CD8-positive, alpha-beta memory T cell (primary cell): ENCODE results near the gene IGF1. TPM values are rescaled to one million over a fixed set of nuclear protein-coding genes. Genes with fewer than 3 reads are reported as not detected.

Experiments used
- CTCF ChIA-PET: fragments of 350-600 bp; sonication (Branson Sonifier 250); formaldehyde crosslinking; loops from one replicate; lab custom pipeline; 2021; ENCODE audit warnings: antibody characterized with exemption; lab: Charles Lee
- POLR2A ChIA-PET: fragments of 350-600 bp; sonication (Branson Sonifier 250); formaldehyde crosslinking; loops from one replicate; lab custom pipeline; 2021; ENCODE audit warnings: antibody characterized with exemption; lab: Charles Lee
- DNase-seq, 5 donors: peaks; one replicate each; pipeline versions ENCODE4 v3.0.0 to v3.0.0-alpha.2; 2020 to 2022; ENCODE audit warnings: mixed read lengths in 1 of 5
- H3K27ac ChIP-seq: one replicate; pipeline ENCODE4 v1.7.0; 2013; ENCODE audit warnings: low read depth, mild to moderate bottlenecking, low read length, moderate library complexity
- H3K27me3 ChIP-seq: 2 replicates; pipeline ENCODE4 v1.7.0; 2013; ENCODE audit warnings: low read length, mild to moderate bottlenecking; ENCODE audit not compliant: insufficient read depth, poor library complexity, severe bottlenecking
- H3K36me3 ChIP-seq: 2 replicates; pipeline ENCODE4 v1.7.0; 2013; ENCODE audit warnings: mild to moderate bottlenecking, low read length, moderate library complexity; ENCODE audit not compliant: insufficient read depth
- H3K4me1 ChIP-seq: 2 replicates; pipeline ENCODE4 v1.7.0; 2013; ENCODE audit warnings: mild to moderate bottlenecking, low read length, moderate library complexity; ENCODE audit not compliant: insufficient read depth
- H3K4me3 ChIP-seq: 2 replicates; pipeline ENCODE4 v1.7.0; 2013; ENCODE audit warnings: mild to moderate bottlenecking, low read length
- H3K9me3 ChIP-seq: 2 replicates; pipeline ENCODE4 v1.7.0; 2013; ENCODE audit warnings: mild to moderate bottlenecking, low read length
- H3K27ac Mint-ChIP-seq, 8 donors: one replicate each; pipeline ENCODE4 v1.8.0; 2020 to 2021; ENCODE audit warnings: mixed read lengths in 8 of 8, mild to moderate bottlenecking in 6 of 8, inconsistent platforms in 3 of 8, moderate library complexity in 3 of 8
- H3K27me3 Mint-ChIP-seq, 2 donors: one replicate each; pipeline ENCODE4 v1.8.0; 2020 to 2021; ENCODE audit warnings: mixed read lengths in 2 of 2, mild to moderate bottlenecking in 1 of 2, moderate library complexity in 1 of 2
- H3K36me3 Mint-ChIP-seq, 3 donors: one replicate each; pipeline ENCODE4 v1.8.0; 2020 to 2021; ENCODE audit warnings: mixed read lengths in 3 of 3, inconsistent platforms in 1 of 3, mild to moderate bottlenecking in 1 of 3
- H3K4me1 Mint-ChIP-seq, 3 donors: one replicate each; pipeline ENCODE4 v1.8.0; 2020 to 2021; ENCODE audit warnings: mixed read lengths in 3 of 3, inconsistent platforms in 1 of 3, mild to moderate bottlenecking in 1 of 3
- H3K4me3 Mint-ChIP-seq, 7 donors: one replicate each; pipeline ENCODE4 v1.8.0; 2020 to 2021; ENCODE audit warnings: mixed read lengths in 7 of 7, mild to moderate bottlenecking in 6 of 7, moderate library complexity in 4 of 7, inconsistent platforms in 2 of 7
- H3K9me3 Mint-ChIP-seq, 5 donors: one replicate each; pipeline ENCODE4 v1.8.0; 2020 to 2022; ENCODE audit warnings: mixed read lengths in 5 of 5, mild to moderate bottlenecking in 3 of 5, moderate library complexity in 2 of 5, inconsistent platforms in 1 of 5
- polyA plus RNA-seq: library from polyadenylated mRNA; unstranded; fragments of 300-500 nt; fragmentation: Illumina TruSeq; gene quantifications from one replicate; pipeline ENCODE4 v1.2.3, GENCODE V29; 2021
- total RNA-seq, 2 experiments: library from RNA; stranded (reverse); gene quantifications; one replicate each; pipeline ENCODE4 v1.2.3, GENCODE V29; 2021

IGF1 gene
- total and polyA plus RNA-seq, 3 experiments from 2014 or later, result 0.28 to 1.4 TPM; not detected in 1

GRCh38 chr12:102504871-102505270 lies 24.5 kb upstream of the IGF1 start:
- peaks cover 4 to 26% of the 10 kb centered on the region in 2 donors for H3K27me3 Mint-ChIP-seq
- H3K9me3 ChIP-seq, result no peaks in the 10 kb centered on the region
- no peaks in the 10 kb centered on the region for H3K36me3 ChIP-seq
- POLR2A ChIA-PET, result no interaction called here
- no peak overlapping the region for H3K4me3 ChIP-seq
- CTCF ChIA-PET, result no interaction called here
- H3K9me3 Mint-ChIP-seq, result no peaks in the 10 kb centered on the region
- no peak overlapping the region for H3K27ac ChIP-seq
- DNase-seq, result no peak
- no peaks in the 10 kb centered on the region for H3K4me1 Mint-ChIP-seq
- H3K27me3 ChIP-seq, result no peaks in the 10 kb centered on the region
- no peaks in the 10 kb centered on the region for H3K4me1 ChIP-seq
- H3K27ac Mint-ChIP-seq, result no peak overlapping the region
- no peaks in the 10 kb centered on the region for H3K36me3 Mint-ChIP-seq
- H3K4me3 Mint-ChIP-seq, result no peak overlapping the region

- no peak overlapping the region for H3K27ac ChIP-seq
- H3K4me3 ChIP-seq, result no peak overlapping the region
- Mint-ChIP-seq H3K4me3 (no peak overlapping the region), H3K4me1 (no peaks in the 10 kb centered on the region), H3K9me3 (no peaks in the 10 kb centered on the region), H3K27ac (no peak overlapping the region), H3K27me3 (peaks cover 4 to 26% of the 10 kb centered on the region in 2 donors), H3K36me3 (no peaks in the 10 kb centered on the region)
- H3K36me3 ChIP-seq, result no peaks in the 10 kb centered on the region
- ChIA-PET CTCF (no interaction called here), POLR2A (no interaction called here)
- no peaks in the 10 kb centered on the region for H3K9me3 ChIP-seq
- H3K4me1 ChIP-seq, result no peaks in the 10 kb centered on the region
- DNase-seq, result no peak
- H3K27me3 ChIP-seq, result no peaks in the 10 kb centered on the region
These were observed 23.9 kb upstream of the IGF1 start for GRCh38 chr12:102504280-102504679.

GRCh38 chr12:102503831-102504230 lies 23.5 kb upstream of the IGF1 start:
- Histone ChIP-seq H3K27ac (no peak overlapping the region), H3K4me3 (no peak overlapping the region), H3K36me3 (no peaks in the 10 kb centered on the region), H3K27me3 (no peaks in the 10 kb centered on the region), H3K9me3 (no peaks in the 10 kb centered on the region), H3K4me1 (no peaks in the 10 kb centered on the region)
- no peak for DNase-seq
- no peak overlapping the region for H3K4me3 Mint-ChIP-seq
- no peaks in the 10 kb centered on the region for H3K9me3 Mint-ChIP-seq
- no peak overlapping the region for H3K27ac Mint-ChIP-seq
- ChIA-PET POLR2A (no interaction called here), CTCF (no interaction called here)
- peaks cover 4 to 26% of the 10 kb centered on the region in 2 donors for H3K27me3 Mint-ChIP-seq
- H3K36me3 Mint-ChIP-seq, result no peaks in the 10 kb centered on the region
- H3K4me1 Mint-ChIP-seq, result no peaks in the 10 kb centered on the region

GRCh38 chr12:102503056-102503681 lies 22.8 kb upstream of the IGF1 start:
- H3K36me3 Mint-ChIP-seq, result no peaks in the 10 kb centered on the region
- H3K4me3 Mint-ChIP-seq, result no peak overlapping the region
- CTCF ChIA-PET, result no interaction called here
- H3K27me3 ChIP-seq, result no peaks in the 10 kb centered on the region
- no peak overlapping the region for H3K27ac Mint-ChIP-seq
- no peaks in the 10 kb centered on the region for H3K9me3 Mint-ChIP-seq
- POLR2A ChIA-PET, result no interaction called here
- DNase-seq, result no peak
- H3K27me3 Mint-ChIP-seq, result peaks cover 4 to 26% of the 10 kb centered on the region in 2 donors
- H3K4me1 Mint-ChIP-seq, result no peaks in the 10 kb centered on the region
- no peaks in the 10 kb centered on the region for H3K9me3 ChIP-seq
- H3K4me1 ChIP-seq, result no peaks in the 10 kb centered on the region
- no peak overlapping the region for H3K4me3 ChIP-seq
- no peaks in the 10 kb centered on the region for H3K36me3 ChIP-seq
- H3K27ac ChIP-seq, result no peak overlapping the region

- POLR2A ChIA-PET, result no interaction called here
- Mint-ChIP-seq H3K27ac (no peak overlapping the region), H3K4me3 (no peak overlapping the region), H3K27me3 (peaks cover 4 to 27% of the 10 kb centered on the region in 2 donors), H3K36me3 (no peaks in the 10 kb centered on the region), H3K9me3 (no peaks in the 10 kb centered on the region), H3K4me1 (no peaks in the 10 kb centered on the region)
- CTCF ChIA-PET, result no interaction called here
- Histone ChIP-seq H3K27ac (no peak overlapping the region), H3K36me3 (no peaks in the 10 kb centered on the region), H3K9me3 (no peaks in the 10 kb centered on the region), H3K4me3 (no peak overlapping the region), H3K27me3 (no peaks in the 10 kb centered on the region), H3K4me1 (no peaks in the 10 kb centered on the region)
- DNase-seq, result no peak
These were observed 21.4 kb upstream of the IGF1 start for GRCh38 chr12:102501773-102502172.

GRCh38 chr12:102498471-102498870 lies 18.1 kb upstream of the IGF1 start:
- H3K27ac ChIP-seq, result no peak overlapping the region
- H3K4me3 ChIP-seq, result no peak overlapping the region
- peaks cover 3 to 25% of the 10 kb centered on the region in 2 donors for H3K27me3 Mint-ChIP-seq
- no peaks in the 10 kb centered on the region for H3K4me1 Mint-ChIP-seq
- H3K9me3 ChIP-seq, result no peaks in the 10 kb centered on the region
- no peak overlapping the region for H3K4me3 Mint-ChIP-seq
- POLR2A ChIA-PET, result no interaction called here
- H3K4me1 ChIP-seq, result no peaks in the 10 kb centered on the region
- no peak overlapping the region for H3K27ac Mint-ChIP-seq
- no peaks in the 10 kb centered on the region for H3K27me3 ChIP-seq
- CTCF ChIA-PET, result no interaction called here
- H3K36me3 ChIP-seq, result no peaks in the 10 kb centered on the region
- no peaks in the 10 kb centered on the region for H3K36me3 Mint-ChIP-seq
- no peak for DNase-seq
- peaks cover 0 to 4% (median 2%) of the 10 kb centered on the region in 5 donors for H3K9me3 Mint-ChIP-seq

- CTCF ChIA-PET, result no interaction called here
These were observed 17.4 kb upstream of the IGF1 start for GRCh38 chr12:102497743-102498142.

GRCh38 chr12:102496591-102496990 lies 16.2 kb upstream of the IGF1 start:
- H3K36me3 ChIP-seq, result no peaks in the 10 kb centered on the region
- no peak overlapping the region for H3K4me3 ChIP-seq
- no peak overlapping the region for H3K4me3 Mint-ChIP-seq
- H3K4me1 ChIP-seq, result no peaks in the 10 kb centered on the region
- ChIA-PET CTCF (no interaction called here), POLR2A (no interaction called here)
- DNase-seq, result no peak
- H3K9me3 ChIP-seq, result no peaks in the 10 kb centered on the region
- no peaks in the 10 kb centered on the region for H3K4me1 Mint-ChIP-seq
- H3K27me3 ChIP-seq, result no peaks in the 10 kb centered on the region
- H3K27ac ChIP-seq, result no peak overlapping the region
- H3K27ac Mint-ChIP-seq, result no peak overlapping the region
- peaks cover 0 to 1% (median 0%) of the 10 kb centered on the region in 3 donors for H3K36me3 Mint-ChIP-seq
- H3K9me3 Mint-ChIP-seq, result peaks cover 0 to 4% (median 2%) of the 10 kb centered on the region in 5 donors
- peaks cover 4 to 26% of the 10 kb centered on the region in 2 donors for H3K27me3 Mint-ChIP-seq

More at GRCh38 chr12:102497743-102498142, 17.4 kb upstream of the IGF1 start:
- H3K9me3 Mint-ChIP-seq, result peaks cover 0 to 4% (median 2%) of the 10 kb centered on the region in 5 donors
- Histone ChIP-seq H3K27ac (no peak overlapping the region), H3K9me3 (no peaks in the 10 kb centered on the region), H3K4me3 (no peak overlapping the region), H3K27me3 (no peaks in the 10 kb centered on the region), H3K4me1 (no peaks in the 10 kb centered on the region), H3K36me3 (no peaks in the 10 kb centered on the region)
- POLR2A ChIA-PET, result no interaction called here
- DNase-seq, result no peak
- H3K36me3 Mint-ChIP-seq, result peaks cover 0 to 1% (median 0%) of the 10 kb centered on the region in 3 donors
- H3K27ac Mint-ChIP-seq, result no peak overlapping the region
- no peak overlapping the region for H3K4me3 Mint-ChIP-seq
- no peaks in the 10 kb centered on the region for H3K4me1 Mint-ChIP-seq
- peaks cover 3 to 28% of the 10 kb centered on the region in 2 donors for H3K27me3 Mint-ChIP-seq
